OCI-LY3 (cell line): ENCODE results near the gene RLIM.

Source experiments
- CTCF ChIP-seq: fragments of 200-600, 300-600 bp; sonication (generic); IDR thresholded peaks from 2 replicates; pipeline ENCODE4 v1.5.1; 2014; ENCODE audit warnings: antibody characterized with exemption, low read length, low read depth
- EZH2phosphoT487 ChIP-seq: fragments of 200-600 bp; shearing (Covaris generic); IDR thresholded peaks from 2 replicates; pipeline ENCODE4 v1.6.1; 2018; ENCODE audit warnings: antibody characterized with exemption, mixed run types, low read depth

GRCh38 chrX:74636749-74637314, 22.4 kb upstream of the RLIM start:
- no peak for TF ChIP-seq CTCF
- TF ChIP-seq EZH2phosphoT487, result no peak
